ENCODE results near the gene MUCL1. TPM values are rescaled to one million over a fixed set of nuclear protein-coding genes. Genes with fewer than 3 reads are reported as not detected.
"Not testable (repeated sequence)": the region's sequence is repeated elsewhere in the genome, so short reads cannot be mapped to it uniquely, and the experiment has no call there.

The MUCL1 gene, protein sequence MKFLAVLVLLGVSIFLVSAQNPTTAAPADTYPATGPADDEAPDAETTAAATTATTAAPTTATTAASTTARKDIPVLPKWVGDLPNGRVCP
- total RNA-seq: not detected

GRCh38 chr12:54853933-54854538 is at the start of gene MUCL1:
Gene MUCL1 (plus strand): TSS chr12:54854516. CDS start chr12:54854583, 67 bp downstream.
- peak in 1 of 2 donors; percentile 5 for DNase-seq (ENCODE audit: low spot score in 2 of 2)
- FAIRE-seq: no peak

DNA sequence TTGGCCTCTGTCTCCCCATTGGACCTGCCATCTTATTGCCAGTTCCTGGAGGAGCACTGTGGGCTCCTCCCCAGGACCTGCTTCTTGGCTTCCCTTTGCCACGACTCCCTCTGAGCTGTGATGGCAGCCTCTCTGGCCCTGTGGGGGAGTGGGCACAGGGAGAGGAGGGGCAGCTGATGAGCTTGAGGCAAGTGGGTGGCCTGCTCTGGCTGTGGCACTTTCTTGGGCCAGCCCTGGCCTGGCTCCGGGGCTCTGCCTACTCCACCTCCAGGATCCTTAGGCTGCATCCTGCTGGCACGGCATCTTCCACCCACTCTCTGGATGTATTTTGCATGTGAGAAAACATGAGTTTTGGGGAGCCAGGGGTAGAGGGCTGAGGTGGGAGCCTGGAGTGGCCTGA is 32.6 kb upstream of the MUCL1 start:
- FAIRE-seq (no peak), DNase-seq (ENCODE audit: low spot score in 2 of 2) (no peak)

DNA sequence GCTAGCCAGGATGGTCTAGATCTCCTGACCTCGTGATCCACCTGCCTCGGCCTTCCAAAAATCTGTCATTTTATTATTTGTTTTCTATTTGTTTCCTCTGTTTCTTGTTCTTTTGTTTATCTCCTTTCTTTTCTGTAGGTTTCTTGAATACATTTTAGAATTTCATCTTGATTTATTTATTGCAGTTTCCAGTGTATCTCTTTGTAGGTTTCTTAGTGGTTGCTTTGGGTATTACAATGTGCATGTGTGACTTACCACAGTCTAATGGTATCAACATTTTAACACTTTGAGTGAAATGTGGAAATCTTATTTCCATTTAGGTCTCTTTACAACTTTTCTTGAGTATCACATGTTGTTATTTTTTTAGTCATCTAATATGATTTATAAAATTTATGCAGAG is 29.9 kb upstream of the MUCL1 start:
- no peak for DNase-seq (ENCODE audit: low spot score in 2 of 2)
- FAIRE-seq: no peak

GRCh38 chr12:54829511-54829910 is 24.8 kb upstream of the MUCL1 start:
- DNase-seq (ENCODE audit: low spot score in 2 of 2): no peak
- FAIRE-seq: no peak

GRCh38 chr12:54830199-54830598 is 24.1 kb upstream of the MUCL1 start:
- FAIRE-seq (no peak), DNase-seq (ENCODE audit: low spot score in 2 of 2) (no peak)

DNA sequence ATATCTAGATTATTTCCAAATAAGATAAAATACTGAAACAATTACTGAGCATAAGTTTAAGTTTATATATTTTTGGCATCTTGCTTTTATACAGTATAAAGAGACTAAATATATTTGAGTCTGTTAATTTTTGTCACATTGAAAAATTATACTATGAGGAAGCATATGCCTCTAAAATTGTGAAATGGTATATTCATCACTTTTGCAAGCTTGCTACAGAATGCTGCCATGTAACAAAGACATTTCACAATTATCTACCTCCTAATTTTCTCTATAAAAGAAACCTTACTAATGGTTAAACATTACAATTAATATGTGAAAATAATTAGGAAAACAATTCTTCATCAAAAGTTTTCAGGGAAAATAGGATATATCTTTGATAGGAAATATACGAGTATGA is 22.7 kb upstream of the MUCL1 start:
- DNase-seq (ENCODE audit: low spot score in 2 of 2) (no peak), FAIRE-seq (no peak)

DNA sequence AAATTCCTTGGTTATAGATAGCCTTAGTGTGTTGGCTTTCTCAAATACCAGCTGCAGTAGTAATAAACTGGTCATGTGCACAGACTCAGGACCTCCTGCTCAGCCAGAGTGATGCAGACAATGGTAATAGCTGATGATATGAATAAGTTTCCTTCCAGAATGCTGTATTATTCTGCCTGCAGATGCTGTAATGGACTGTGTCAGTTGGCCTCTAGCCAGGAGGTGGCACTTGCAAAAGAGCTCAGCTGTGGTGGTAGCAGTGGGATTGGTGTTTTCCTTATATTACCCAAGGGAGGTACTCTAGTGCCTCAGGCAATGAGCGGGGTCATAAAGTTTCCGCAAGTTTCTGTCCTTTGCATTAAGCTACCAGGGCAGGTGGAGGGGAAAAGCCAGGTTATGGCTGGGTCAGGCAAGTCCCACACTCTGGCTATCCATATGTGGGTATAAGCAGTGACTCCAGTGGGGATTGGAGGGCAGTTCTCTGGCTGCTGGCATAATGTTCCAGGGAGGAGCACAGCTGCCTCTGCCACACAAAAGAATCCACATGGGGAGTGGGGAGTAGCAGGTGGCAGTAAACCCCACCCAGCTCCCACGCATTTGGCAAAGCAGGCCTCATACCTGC is 14.0 kb upstream of the MUCL1 start:
- DNase-seq (ENCODE audit: low spot score in 2 of 2): no peak
- no peak for FAIRE-seq

- FAIRE-seq: no peak
- no peak for DNase-seq (ENCODE audit: low spot score in 2 of 2)
Measured at GRCh38 chr12:54857406-54857805, 3.1 kb downstream of the MUCL1 start.

DNA sequence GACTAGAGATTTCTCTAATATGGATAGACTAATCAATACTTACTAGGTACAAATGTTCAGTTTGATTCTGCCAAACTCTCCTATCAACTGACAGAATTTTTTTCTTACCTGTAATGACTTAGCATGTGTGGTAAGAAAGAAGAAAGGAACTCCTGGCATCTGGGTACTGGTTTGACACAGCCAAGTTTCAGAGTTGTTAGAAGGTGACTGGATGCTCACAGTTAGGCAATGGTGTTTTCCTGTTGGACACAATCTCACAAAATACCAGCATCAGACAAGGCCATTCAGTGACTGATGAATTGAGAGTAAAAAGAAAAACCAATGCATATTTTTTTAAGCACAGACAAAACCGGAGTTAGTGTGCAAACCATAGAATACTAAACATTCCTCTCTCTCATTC is 4.2 kb downstream of the MUCL1 start:
- no peak for FAIRE-seq

DNA sequence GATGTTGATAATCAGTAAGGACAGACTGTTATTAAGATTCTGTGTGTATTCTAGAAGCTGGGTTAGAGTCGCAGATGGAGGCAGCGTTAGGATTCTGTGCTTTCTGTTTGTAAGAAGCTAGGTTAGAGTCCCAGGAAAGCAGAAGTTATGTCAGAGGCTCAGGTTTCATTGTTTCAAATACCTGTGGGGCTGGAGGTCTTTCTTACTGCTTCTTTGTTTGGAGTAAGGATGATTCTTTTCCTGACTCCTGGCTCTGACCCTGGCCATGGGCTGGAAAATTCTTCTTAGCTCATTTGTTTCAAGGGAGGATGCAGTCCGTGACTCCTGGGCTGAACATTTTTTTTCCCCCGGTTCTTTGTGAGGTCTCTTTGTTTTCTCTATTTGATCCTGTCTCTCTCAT is 5.2 kb downstream of the MUCL1 start:
- DNase-seq (ENCODE audit: low spot score in 2 of 2): no peak
- FAIRE-seq: no peak

More for the DNA sequence above, 4.2 kb downstream of the MUCL1 start:
- DNase-seq (ENCODE audit: low spot score in 2 of 2): no peak

- FAIRE-seq: no peak
- no peak for DNase-seq (ENCODE audit: low spot score in 2 of 2)
Measured at GRCh38 chr12:54861927-54862326, 7.6 kb downstream of the MUCL1 start.

- no peak for DNase-seq (ENCODE audit: low spot score in 2 of 2)
- FAIRE-seq: no peak
Measured at GRCh38 chr12:54863948-54864618, 9.8 kb downstream of the MUCL1 start.

GRCh38 chr12:54865683-54866324 is 11.5 kb downstream of the MUCL1 start:
- no peak for DNase-seq (ENCODE audit: low spot score in 2 of 2)
- no peak for FAIRE-seq

DNA sequence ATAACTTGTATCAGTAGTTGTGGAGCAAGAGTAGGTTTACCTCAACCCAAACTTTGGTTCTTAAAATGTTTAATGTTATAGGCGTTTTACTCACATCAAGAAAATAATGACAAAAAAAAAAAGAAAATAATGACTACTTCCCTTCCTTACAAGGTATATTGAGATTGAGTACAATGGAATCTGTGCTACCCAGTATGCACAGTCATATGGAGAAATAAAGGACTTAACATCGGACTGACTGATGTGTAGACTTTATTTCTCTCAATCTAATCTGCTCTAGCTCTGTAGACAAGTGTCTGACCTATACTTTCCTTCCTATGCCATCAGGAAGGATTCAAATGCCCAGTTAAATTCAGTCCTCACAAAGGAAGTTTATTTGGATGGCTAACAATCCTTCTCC is 14.4 kb downstream of the MUCL1 start:
- DNase-seq (ENCODE audit: low spot score in 2 of 2): no peak
- FAIRE-seq: no peak

GRCh38 chr12:54870048-54870447 is 15.7 kb downstream of the MUCL1 start:
- no peak for FAIRE-seq
- no peak for DNase-seq (ENCODE audit: low spot score in 2 of 2)

DNA sequence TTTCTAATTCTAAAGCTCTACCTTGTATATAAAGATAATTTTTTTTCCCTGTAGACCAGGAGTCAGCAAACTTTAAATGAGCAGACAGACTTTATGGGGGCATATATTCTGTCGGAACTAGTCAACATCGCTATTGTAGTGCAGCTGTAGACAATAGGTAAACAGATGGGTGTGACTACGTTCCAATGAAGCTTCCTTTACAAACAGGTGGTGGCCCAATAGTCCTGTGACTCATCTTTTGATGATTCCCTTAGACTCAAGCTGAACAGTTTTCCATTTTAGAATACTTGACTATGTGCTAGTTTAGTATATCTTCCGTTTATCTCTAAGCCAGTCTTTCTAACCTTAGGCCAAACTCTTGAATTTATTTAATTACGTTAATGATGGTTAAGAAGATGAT is 16.3 kb downstream of the MUCL1 start:
- FAIRE-seq: no peak
- DNase-seq (ENCODE audit: low spot score in 2 of 2): no peak

DNA sequence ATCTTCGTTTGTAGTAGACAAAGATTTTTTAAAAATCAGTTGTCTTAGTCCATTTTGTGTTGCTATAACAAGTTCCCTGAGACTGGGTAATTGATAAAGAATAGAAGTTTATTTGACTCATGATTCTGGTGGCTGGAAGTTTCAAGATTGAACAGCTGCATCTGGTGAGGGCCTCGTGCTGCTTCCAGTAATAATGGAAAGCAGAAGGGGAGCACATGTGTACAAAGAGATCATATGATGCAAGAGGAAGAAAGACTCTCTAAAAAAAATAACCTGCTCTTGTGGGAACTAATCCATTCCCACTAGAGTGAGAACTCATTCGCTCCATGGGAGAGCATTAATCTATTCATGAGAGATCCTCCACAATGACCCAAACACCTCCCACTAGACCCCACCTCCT is 24.8 kb downstream of the MUCL1 start:
- DNase-seq (ENCODE audit: low spot score in 2 of 2) (no peak), FAIRE-seq (no peak)

- DNase-seq (ENCODE audit: low spot score in 2 of 2) (no peak), FAIRE-seq (no peak)
Measured at GRCh38 chr12:54879579-54879978, 25.3 kb downstream of the MUCL1 start.

GRCh38 chr12:54882079-54882478 is 27.8 kb downstream of the MUCL1 start:
- FAIRE-seq (no peak), DNase-seq (ENCODE audit: low spot score in 2 of 2) (no peak)

- DNase-seq (ENCODE audit: low spot score in 2 of 2): not testable (repeated sequence)
- FAIRE-seq: peak; percentile 79
Measured at GRCh38 chr12:54882597-54882996, 28.3 kb downstream of the MUCL1 start.

DNA sequence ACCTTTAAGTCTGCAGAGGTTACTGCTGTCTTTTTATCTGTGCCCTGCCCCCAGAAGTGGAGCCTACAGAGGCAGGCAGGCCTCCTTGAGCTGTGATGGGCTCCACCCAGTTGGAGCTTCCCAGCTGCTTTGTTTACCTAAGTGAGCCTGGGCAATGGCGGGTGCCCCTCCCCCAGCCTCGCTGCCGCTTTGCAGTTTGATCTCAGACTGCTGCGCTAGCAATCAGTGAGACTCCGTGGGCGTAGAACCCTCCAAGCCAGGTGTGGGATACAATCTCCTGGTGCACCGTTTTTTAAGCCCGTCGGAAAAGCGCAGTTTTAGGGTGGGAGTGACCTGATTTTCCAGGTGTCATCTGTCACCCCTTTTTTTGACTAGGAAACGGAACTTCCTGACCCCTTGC is 34.1 kb downstream of the MUCL1 start:
- DNase-seq (ENCODE audit: low spot score in 2 of 2); FAIRE-seq: not testable (repeated sequence)
